Esophagus squamous epithelium (tissue), 4 donors: ENCODE results near the gene HES2.

Experiments used
- CTCF ChIP-seq, 6 experiments: fragments of 450-650 bp in 4 of 6; fragments of 200-600 bp in 2 of 6; sonication (generic) in 2 of 6; IDR thresholded peaks; one replicate each; pipeline ENCODE4 v1.5.1; 2016 to 2019; ENCODE audit warnings: antibody characterized with exemption in 6 of 6, mild to moderate bottlenecking in 4 of 6, moderate library complexity in 4 of 6
- POLR2A ChIP-seq, 4 donors: fragments of 450-650 bp; IDR thresholded peaks; one replicate each; pipeline ENCODE4 v1.6.1; 2017; ENCODE audit warnings: antibody characterized with exemption in 4 of 4, mild to moderate bottlenecking in 4 of 4, moderate library complexity in 3 of 4

- no peak for TF ChIP-seq CTCF (IDR thresholded peaks at IDR 0.05)
- no peak for TF ChIP-seq POLR2A (IDR thresholded peaks at IDR 0.05)
Observed at GRCh38 chr1:6446665-6447015, 26.9 kb upstream of the HES2 start.
